Astrocyte (in vitro differentiated cells and primary cell): ENCODE measurements around the gene CTRB2. TPM values are rescaled to one million over a fixed set of nuclear protein-coding genes. Genes with fewer than 3 reads are reported as not detected.
A peak's percentile ranks its signal among the peaks of the same experiment; 100 is the strongest.

Source experiments
- DNase-seq: peaks from one replicate; pipeline ENCODE4 v3.0.0-alpha.2; 2010; ENCODE audit warnings: low read depth
- FAIRE-seq: peaks from 2 replicates; lab custom pipeline; 2011; peaks lifted over from hg19 to GRCh38; lab: Jason Lieb, UNC
- H2AFZ ChIP-seq: 2 replicates; pipeline ENCODE4 v1.6.0; 2012; ENCODE audit warnings: low read depth, low read length, inconsistent platforms
- H3K27ac ChIP-seq: 2 replicates; pipeline ENCODE4 v1.5.1; 2011; ENCODE audit warnings: low read depth, low read length, inconsistent platforms
- H3K27me3 ChIP-seq: 2 replicates; pipeline ENCODE4 v1.6.0; 2011; ENCODE audit warnings: low read length, inconsistent platforms; ENCODE audit not compliant: insufficient read depth
- H3K36me3 ChIP-seq: 2 replicates; pipeline ENCODE4 v1.5.1; 2011; ENCODE audit warnings: low read length, inconsistent platforms; ENCODE audit not compliant: insufficient read depth
- H3K4me1 ChIP-seq: 2 replicates; pipeline ENCODE4 v1.5.1; 2011; ENCODE audit warnings: low read length, inconsistent platforms; ENCODE audit not compliant: insufficient read depth
- H3K4me2 ChIP-seq: 2 replicates; pipeline ENCODE4 v1.6.0; 2012; ENCODE audit warnings: low read length, inconsistent platforms
- H3K4me3 ChIP-seq: 2 replicates; pipeline ENCODE4 v1.5.1; 2011; ENCODE audit warnings: low read depth, mild to moderate bottlenecking, low read length, inconsistent platforms; ENCODE audit not compliant: insufficient read depth
- H3K79me2 ChIP-seq: 2 replicates; pipeline ENCODE4 v1.6.0; 2012; ENCODE audit warnings: mild to moderate bottlenecking, low read length, inconsistent platforms; ENCODE audit not compliant: insufficient read depth
- H3K9ac ChIP-seq: 2 replicates; pipeline ENCODE4 v1.6.0; 2012; ENCODE audit warnings: mild to moderate bottlenecking, low read length, inconsistent platforms
- H3K9me3 ChIP-seq: 2 replicates; pipeline ENCODE4 v1.5.1; 2012; ENCODE audit warnings: low read depth, mild to moderate bottlenecking, low read length, inconsistent platforms; ENCODE audit not compliant: insufficient read depth
- H4K20me1 ChIP-seq: 2 replicates; pipeline ENCODE4 v1.6.0; 2012; ENCODE audit warnings: low read length, inconsistent platforms; ENCODE audit not compliant: insufficient read depth
- H3K27ac Mint-ChIP-seq: one replicate; pipeline ENCODE4 v1.8.0; 2021; ENCODE audit warnings: mild to moderate bottlenecking, mixed read lengths; ENCODE audit not compliant: unreplicated experiment
- H3K27me3 Mint-ChIP-seq: one replicate; pipeline ENCODE4 v1.8.0; 2021; ENCODE audit warnings: low read depth, mixed read lengths; ENCODE audit not compliant: unreplicated experiment
- H3K36me3 Mint-ChIP-seq: one replicate; pipeline ENCODE4 v1.8.0; 2021; ENCODE audit warnings: low read depth, mixed read lengths; ENCODE audit not compliant: unreplicated experiment
- H3K4me1 Mint-ChIP-seq: one replicate; pipeline ENCODE4 v1.8.0; 2021; ENCODE audit warnings: low read depth, mixed read lengths; ENCODE audit not compliant: unreplicated experiment
- H3K4me3 Mint-ChIP-seq: one replicate; pipeline ENCODE4 v1.8.0; 2021; ENCODE audit warnings: mild to moderate bottlenecking, moderate library complexity, mixed read lengths; ENCODE audit not compliant: unreplicated experiment
- H3K9me3 Mint-ChIP-seq: one replicate; pipeline ENCODE4 v1.8.0; 2021; ENCODE audit warnings: mild to moderate bottlenecking, mixed read lengths; ENCODE audit not compliant: unreplicated experiment
- EZH2 ChIP-seq: IDR thresholded peaks from 2 replicates; pipeline ENCODE4 v1.6.1; 2012; ENCODE audit warnings: mild to moderate bottlenecking, low read length, inconsistent platforms; ENCODE audit not compliant: insufficient read depth
- total RNA-seq: library from RNA; stranded (reverse); gene quantifications from 2 replicates; pipeline ENCODE4 v1.2.1, GENCODE V29; 2021
- TF ChIP-seq, protein P1 (sequence below): IDR thresholded peaks from 2 replicates; pipeline ENCODE4 v1.5.1; 2011; ENCODE audit warnings: low read depth, mild to moderate bottlenecking, inconsistent platforms, low read length, moderate library complexity; ENCODE audit not compliant: insufficient read depth

The CTRB2 gene
- total RNA-seq, 1 donor from 2014 or later = 0.43 TPM

DNA sequence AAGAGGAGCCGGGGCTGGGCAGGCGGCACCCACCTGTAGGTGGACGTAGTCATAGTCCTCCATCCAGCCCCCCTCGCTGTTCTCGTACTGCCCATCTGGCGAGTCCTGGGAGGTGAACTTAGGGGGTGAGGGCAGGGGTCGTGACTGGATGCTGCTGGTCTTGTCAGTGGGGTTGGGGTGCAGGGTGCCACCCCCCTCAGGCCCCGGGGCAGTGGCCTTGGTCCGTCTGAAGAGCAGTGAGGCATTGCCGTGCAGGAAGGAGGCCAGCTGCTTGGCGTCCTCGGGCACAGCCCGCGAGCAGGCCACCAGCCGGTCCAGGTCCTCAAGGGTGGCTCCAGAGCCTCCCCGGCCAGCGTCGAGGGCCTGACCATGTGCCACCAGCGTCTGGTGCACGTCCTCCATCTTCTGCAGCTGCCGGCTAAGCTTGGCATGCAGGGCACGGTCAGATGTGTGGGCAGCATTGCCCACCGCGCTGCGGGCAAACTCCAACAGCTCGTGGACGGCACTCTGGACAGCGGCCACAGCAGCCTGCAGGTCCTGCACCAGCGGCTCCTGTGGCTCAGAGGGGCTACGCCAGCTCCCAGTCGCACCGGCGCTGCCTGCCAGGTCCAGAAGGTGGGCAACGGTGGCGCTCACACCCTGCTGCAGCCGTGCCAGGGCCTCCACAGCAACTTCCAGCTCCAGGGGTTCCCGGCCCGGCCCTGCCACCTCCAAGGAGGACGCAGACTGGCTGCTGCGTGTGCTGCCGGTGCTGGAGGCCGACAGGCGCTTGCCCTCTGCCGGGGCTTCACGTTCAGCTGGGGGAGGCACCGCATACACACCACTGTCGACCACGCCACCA, 28.1 kb upstream of the CTRB2 start:
- Mint-ChIP-seq H3K36me3 (peaks cover 7% of the 10 kb centered on the region), H3K4me3 (no peak overlapping the region), H3K27me3 (no peaks in the 10 kb centered on the region), H3K9me3 (no peaks in the 10 kb centered on the region), H3K4me1 (peaks cover 38% of the 10 kb centered on the region), H3K27ac (no peak overlapping the region)
- no peak for FAIRE-seq
- H3K4me3 ChIP-seq = no peak overlapping the region
- peaks cover 90% of the 10 kb centered on the region for H4K20me1 ChIP-seq
- H3K4me1 ChIP-seq = peaks cover 46% of the 10 kb centered on the region
- H3K4me2 ChIP-seq = no peak overlapping the region
- no peak overlapping the region for H2AFZ ChIP-seq
- no peaks in the 10 kb centered on the region for H3K9me3 ChIP-seq
- H3K9ac ChIP-seq = no peak overlapping the region
- H3K79me2 ChIP-seq = peaks cover 90% of the 10 kb centered on the region
- no peak for DNase-seq
- H3K27me3 ChIP-seq = no peaks in the 10 kb centered on the region
- H3K36me3 ChIP-seq = peaks cover 35% of the 10 kb centered on the region
- H3K27ac ChIP-seq = no peak overlapping the region
- TF ChIP-seq, protein P1, sequence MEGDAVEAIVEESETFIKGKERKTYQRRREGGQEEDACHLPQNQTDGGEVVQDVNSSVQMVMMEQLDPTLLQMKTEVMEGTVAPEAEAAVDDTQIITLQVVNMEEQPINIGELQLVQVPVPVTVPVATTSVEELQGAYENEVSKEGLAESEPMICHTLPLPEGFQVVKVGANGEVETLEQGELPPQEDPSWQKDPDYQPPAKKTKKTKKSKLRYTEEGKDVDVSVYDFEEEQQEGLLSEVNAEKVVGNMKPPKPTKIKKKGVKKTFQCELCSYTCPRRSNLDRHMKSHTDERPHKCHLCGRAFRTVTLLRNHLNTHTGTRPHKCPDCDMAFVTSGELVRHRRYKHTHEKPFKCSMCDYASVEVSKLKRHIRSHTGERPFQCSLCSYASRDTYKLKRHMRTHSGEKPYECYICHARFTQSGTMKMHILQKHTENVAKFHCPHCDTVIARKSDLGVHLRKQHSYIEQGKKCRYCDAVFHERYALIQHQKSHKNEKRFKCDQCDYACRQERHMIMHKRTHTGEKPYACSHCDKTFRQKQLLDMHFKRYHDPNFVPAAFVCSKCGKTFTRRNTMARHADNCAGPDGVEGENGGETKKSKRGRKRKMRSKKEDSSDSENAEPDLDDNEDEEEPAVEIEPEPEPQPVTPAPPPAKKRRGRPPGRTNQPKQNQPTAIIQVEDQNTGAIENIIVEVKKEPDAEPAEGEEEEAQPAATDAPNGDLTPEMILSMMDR = no peak
- no peak for TF ChIP-seq EZH2

DNA sequence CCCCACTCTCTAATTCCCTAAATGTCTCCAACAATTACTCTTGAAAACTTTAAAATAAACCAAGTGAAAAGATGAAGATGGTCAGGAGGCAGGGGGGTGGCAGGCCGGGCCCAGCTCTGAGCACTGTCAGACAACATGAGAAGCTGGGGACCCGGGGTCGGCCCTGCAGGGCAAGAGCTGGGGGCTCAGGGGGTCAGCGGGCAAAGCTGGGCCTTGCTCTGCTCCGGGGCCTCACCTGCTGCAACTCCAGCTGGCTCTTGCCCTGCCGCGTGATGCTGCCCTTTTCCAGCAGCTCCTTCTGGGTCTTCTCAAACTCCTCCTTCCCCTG, 26.6 kb upstream of the CTRB2 start:
- Histone ChIP-seq H3K9ac (peak overlapping the region; percentile 68), H3K27ac (peak overlapping the region; percentile 61), H3K4me1 (peaks cover 31% of the 10 kb centered on the region), H3K4me3 (no peak overlapping the region), H2AFZ (no peak overlapping the region), H3K36me3 (peaks cover 36% of the 10 kb centered on the region), H3K4me2 (no peak overlapping the region), H3K79me2 (peaks cover 85% of the 10 kb centered on the region), H4K20me1 (peaks cover 89% of the 10 kb centered on the region), H3K27me3 (no peaks in the 10 kb centered on the region), H3K9me3 (no peaks in the 10 kb centered on the region)
- Mint-ChIP-seq H3K36me3 (peaks cover 5% of the 10 kb centered on the region), H3K27ac (peak overlapping the region; percentile 78), H3K4me1 (peaks cover 28% of the 10 kb centered on the region), H3K27me3 (no peaks in the 10 kb centered on the region), H3K4me3 (no peak overlapping the region), H3K9me3 (no peaks in the 10 kb centered on the region)
- no peak for TF ChIP-seq EZH2
- TF ChIP-seq, protein P1 = no peak
- FAIRE-seq = no peak
- DNase-seq = no peak

GRCh38 chr16:75231570-75231969, 24.6 kb upstream of the CTRB2 start:
- Histone ChIP-seq H3K4me1 (peaks cover 13% of the 10 kb centered on the region), H3K27me3 (no peaks in the 10 kb centered on the region), H3K9ac (no peak overlapping the region), H2AFZ (no peak overlapping the region), H3K79me2 (peaks cover 65% of the 10 kb centered on the region), H4K20me1 (peaks cover 89% of the 10 kb centered on the region), H3K4me3 (no peak overlapping the region), H3K4me2 (no peak overlapping the region), H3K9me3 (no peaks in the 10 kb centered on the region), H3K36me3 (peaks cover 39% of the 10 kb centered on the region), H3K27ac (no peak overlapping the region)
- Mint-ChIP-seq H3K4me3 (no peak overlapping the region), H3K27ac (peak overlapping the region; percentile 50), H3K27me3 (no peaks in the 10 kb centered on the region), H3K9me3 (no peaks in the 10 kb centered on the region), H3K4me1 (peaks cover 29% of the 10 kb centered on the region), H3K36me3 (peaks cover 6% of the 10 kb centered on the region)
- TF ChIP-seq, protein P1 = no peak
- no peak for TF ChIP-seq EZH2
- FAIRE-seq = no peak
- no peak for DNase-seq
